ENCODE data around the gene KY. TPM values are rescaled to one million over a fixed set of nuclear protein-coding genes. Genes with fewer than 3 reads are reported as not detected.

KY gene
- total and polyA plus RNA-seq, 5 donors from 2014 or later = not detected

GRCh38 chr3:134607054-134608022, 43.5 kb downstream of the KY start:
- Histone ChIP-seq H3K36me3 (ENCODE audit: control insufficient read depth, insufficient read depth, low read length) (no peaks in the 10 kb centered on the region), H3K4me1 (ENCODE audit: control insufficient read depth, insufficient read depth, low read length, poor library complexity, severe bottlenecking) (no peaks in the 10 kb centered on the region), H3K4me3 (ENCODE audit: low read depth, low read length) (no peak overlapping the region), H3K9me3 (ENCODE audit: control insufficient read depth in 2 of 2, low read length in 2 of 2) (no peaks in the 10 kb centered on the region), H3K27me3 (ENCODE audit: control insufficient read depth, insufficient read depth, low read length) (no peaks in the 10 kb centered on the region), H3K27ac (ENCODE audit: insufficient read depth, low read length, poor library complexity, severe bottlenecking) (no peak overlapping the region)
- DNase-seq (no peak), ATAC-seq (ENCODE audit: low read depth in 2 of 2) (no peak)
- Mint-ChIP-seq H3K9me3 (peaks cover 0 to 3% (median 0%) of the 10 kb centered on the region in 7 donors), H3K4me1 (peaks cover 0 to 4% (median 0%) of the 10 kb centered on the region in 4 donors), H3K27ac (no peak overlapping the region), H3K27me3 (peaks cover 12% of the 10 kb centered on the region), H3K4me3 (no peak overlapping the region), H3K36me3 (no peaks in the 10 kb centered on the region)

- Mint-ChIP-seq H3K27me3 (peaks cover 12% of the 10 kb centered on the region), H3K9me3 (no peaks in the 10 kb centered on the region), H3K36me3 (no peaks in the 10 kb centered on the region), H3K27ac (peak overlapping the region in 1 of 3 donors; percentile 79), H3K4me3 (no peak overlapping the region), H3K4me1 (peaks cover 0 to 4% (median under 1%) of the 10 kb centered on the region in 4 donors)
- DNase-seq = no peak
- no peaks in the 10 kb centered on the region for H3K27me3 ChIP-seq (ENCODE audit: control insufficient read depth, insufficient read depth, low read length)
- H3K9me3 ChIP-seq (ENCODE audit: control insufficient read depth in 2 of 2, low read length in 2 of 2) = no peaks in the 10 kb centered on the region
- H3K36me3 ChIP-seq (ENCODE audit: control insufficient read depth, insufficient read depth, low read length) = no peaks in the 10 kb centered on the region
- no peak overlapping the region for H3K27ac ChIP-seq (ENCODE audit: insufficient read depth, low read length, poor library complexity, severe bottlenecking)
- no peak for ATAC-seq (ENCODE audit: low read depth in 2 of 2)
- H3K4me1 ChIP-seq (ENCODE audit: control insufficient read depth, insufficient read depth, low read length, poor library complexity, severe bottlenecking) = no peaks in the 10 kb centered on the region
- no peak overlapping the region for H3K4me3 ChIP-seq (ENCODE audit: low read depth, low read length)
Measured at GRCh38 chr3:134606033-134607025, 44.5 kb downstream of the KY start.

GRCh38 chr3:134605556-134605955, 45.3 kb downstream of the KY start:
- Histone ChIP-seq H3K4me1 (ENCODE audit: control insufficient read depth, insufficient read depth, low read length, poor library complexity, severe bottlenecking) (no peaks in the 10 kb centered on the region), H3K9me3 (ENCODE audit: control insufficient read depth in 2 of 2, low read length in 2 of 2) (no peaks in the 10 kb centered on the region), H3K36me3 (ENCODE audit: control insufficient read depth, insufficient read depth, low read length) (no peaks in the 10 kb centered on the region), H3K4me3 (ENCODE audit: low read depth, low read length) (no peak overlapping the region), H3K27me3 (ENCODE audit: control insufficient read depth, insufficient read depth, low read length) (no peaks in the 10 kb centered on the region), H3K27ac (ENCODE audit: insufficient read depth, low read length, poor library complexity, severe bottlenecking) (no peak overlapping the region)
- ATAC-seq (ENCODE audit: low read depth in 2 of 2) (no peak), DNase-seq (no peak)
- Mint-ChIP-seq H3K27ac (peak overlapping the region in 1 of 3 donors; percentile 79), H3K4me1 (peaks cover 0 to 8% (median 4%) of the 10 kb centered on the region in 4 donors), H3K9me3 (no peaks in the 10 kb centered on the region), H3K4me3 (no peak overlapping the region), H3K27me3 (peaks cover 15% of the 10 kb centered on the region), H3K36me3 (no peaks in the 10 kb centered on the region)

- H3K27ac Mint-ChIP-seq = no peak overlapping the region
- no peaks in the 10 kb centered on the region for H3K36me3 Mint-ChIP-seq
- H3K4me3 ChIP-seq (ENCODE audit: low read depth, low read length) = no peak overlapping the region
- peaks cover 19% of the 10 kb centered on the region for H3K27me3 Mint-ChIP-seq
- DNase-seq = no peak
- no peaks in the 10 kb centered on the region for H3K9me3 Mint-ChIP-seq
- H3K9me3 ChIP-seq (ENCODE audit: control insufficient read depth in 2 of 2, low read length in 2 of 2) = no peaks in the 10 kb centered on the region
- H3K27ac ChIP-seq (ENCODE audit: insufficient read depth, low read length, poor library complexity, severe bottlenecking) = no peak overlapping the region
- H3K4me1 ChIP-seq (ENCODE audit: control insufficient read depth, insufficient read depth, low read length, poor library complexity, severe bottlenecking) = no peaks in the 10 kb centered on the region
- H3K27me3 ChIP-seq (ENCODE audit: control insufficient read depth, insufficient read depth, low read length) = no peaks in the 10 kb centered on the region
- ATAC-seq (ENCODE audit: low read depth in 2 of 2) = no peak
- H3K4me3 Mint-ChIP-seq = no peak overlapping the region
- no peaks in the 10 kb centered on the region for H3K36me3 ChIP-seq (ENCODE audit: control insufficient read depth, insufficient read depth, low read length)
- H3K4me1 Mint-ChIP-seq = peaks cover 0 to 12% (median 5%) of the 10 kb centered on the region in 4 donors
Measured at GRCh38 chr3:134603956-134604355, 46.9 kb downstream of the KY start.

- Mint-ChIP-seq H3K27ac (no peak overlapping the region), H3K4me3 (no peak overlapping the region), H3K36me3 (no peaks in the 10 kb centered on the region), H3K4me1 (peaks cover 0 to 12% (median 5%) of the 10 kb centered on the region in 4 donors), H3K9me3 (no peaks in the 10 kb centered on the region), H3K27me3 (peaks cover 19% of the 10 kb centered on the region)
- H3K4me3 ChIP-seq (ENCODE audit: low read depth, low read length) = no peak overlapping the region
- H3K9me3 ChIP-seq (ENCODE audit: control insufficient read depth in 2 of 2, low read length in 2 of 2) = no peaks in the 10 kb centered on the region
- H3K27ac ChIP-seq (ENCODE audit: insufficient read depth, low read length, poor library complexity, severe bottlenecking) = no peak overlapping the region
- H3K4me1 ChIP-seq (ENCODE audit: control insufficient read depth, insufficient read depth, low read length, poor library complexity, severe bottlenecking) = no peaks in the 10 kb centered on the region
- H3K27me3 ChIP-seq (ENCODE audit: control insufficient read depth, insufficient read depth, low read length) = no peaks in the 10 kb centered on the region
- DNase-seq (no peak), ATAC-seq (ENCODE audit: low read depth in 2 of 2) (no peak)
- no peaks in the 10 kb centered on the region for H3K36me3 ChIP-seq (ENCODE audit: control insufficient read depth, insufficient read depth, low read length)
Measured at GRCh38 chr3:134603480-134603879, 47.3 kb downstream of the KY start.

- no peak overlapping the region for H3K4me3 Mint-ChIP-seq
- ATAC-seq (ENCODE audit: low read depth in 2 of 2) = no peak
- peaks cover 0 to 12% (median 5%) of the 10 kb centered on the region in 4 donors for H3K4me1 Mint-ChIP-seq
- no peak overlapping the region for H3K4me3 ChIP-seq (ENCODE audit: low read depth, low read length)
- H3K9me3 ChIP-seq (ENCODE audit: control insufficient read depth in 2 of 2, low read length in 2 of 2) = no peaks in the 10 kb centered on the region
- DNase-seq = no peak
- H3K27me3 Mint-ChIP-seq = peaks cover 19% of the 10 kb centered on the region
- H3K4me1 ChIP-seq (ENCODE audit: control insufficient read depth, insufficient read depth, low read length, poor library complexity, severe bottlenecking) = no peaks in the 10 kb centered on the region
- H3K27ac Mint-ChIP-seq = no peak overlapping the region
- no peak overlapping the region for H3K27ac ChIP-seq (ENCODE audit: insufficient read depth, low read length, poor library complexity, severe bottlenecking)
- H3K36me3 Mint-ChIP-seq = no peaks in the 10 kb centered on the region
- no peaks in the 10 kb centered on the region for H3K36me3 ChIP-seq (ENCODE audit: control insufficient read depth, insufficient read depth, low read length)
- H3K9me3 Mint-ChIP-seq = no peaks in the 10 kb centered on the region
- no peaks in the 10 kb centered on the region for H3K27me3 ChIP-seq (ENCODE audit: control insufficient read depth, insufficient read depth, low read length)
Measured at GRCh38 chr3:134602440-134602814, 48.4 kb downstream of the KY start.

GRCh38 chr3:134601539-134602439, 49.0 kb downstream of the KY start:
- Mint-ChIP-seq H3K9me3 (no peaks in the 10 kb centered on the region), H3K27me3 (peaks cover 19% of the 10 kb centered on the region), H3K27ac (no peak overlapping the region), H3K4me3 (no peak overlapping the region), H3K36me3 (no peaks in the 10 kb centered on the region), H3K4me1 (peaks cover 0 to 12% (median 3%) of the 10 kb centered on the region in 4 donors)
- H3K27me3 ChIP-seq (ENCODE audit: control insufficient read depth, insufficient read depth, low read length) = no peaks in the 10 kb centered on the region
- H3K36me3 ChIP-seq (ENCODE audit: control insufficient read depth, insufficient read depth, low read length) = no peaks in the 10 kb centered on the region
- no peaks in the 10 kb centered on the region for H3K9me3 ChIP-seq (ENCODE audit: control insufficient read depth in 2 of 2, low read length in 2 of 2)
- H3K4me3 ChIP-seq (ENCODE audit: low read depth, low read length) = no peak overlapping the region
- no peak for DNase-seq
- no peak for ATAC-seq (ENCODE audit: low read depth in 2 of 2)
- no peaks in the 10 kb centered on the region for H3K4me1 ChIP-seq (ENCODE audit: control insufficient read depth, insufficient read depth, low read length, poor library complexity, severe bottlenecking)
- no peak overlapping the region for H3K27ac ChIP-seq (ENCODE audit: insufficient read depth, low read length, poor library complexity, severe bottlenecking)
